ENCODE results near the gene P4HTM. TPM values are rescaled to one million over a fixed set of nuclear protein-coding genes. Genes with fewer than 3 reads are reported as not detected.
A peak's percentile ranks its signal among the peaks of the same experiment; 100 is the strongest.

P4HTM gene
- total RNA-seq, 2 donors from 2014 or later = 57.6 to 75.1 TPM

DNA sequence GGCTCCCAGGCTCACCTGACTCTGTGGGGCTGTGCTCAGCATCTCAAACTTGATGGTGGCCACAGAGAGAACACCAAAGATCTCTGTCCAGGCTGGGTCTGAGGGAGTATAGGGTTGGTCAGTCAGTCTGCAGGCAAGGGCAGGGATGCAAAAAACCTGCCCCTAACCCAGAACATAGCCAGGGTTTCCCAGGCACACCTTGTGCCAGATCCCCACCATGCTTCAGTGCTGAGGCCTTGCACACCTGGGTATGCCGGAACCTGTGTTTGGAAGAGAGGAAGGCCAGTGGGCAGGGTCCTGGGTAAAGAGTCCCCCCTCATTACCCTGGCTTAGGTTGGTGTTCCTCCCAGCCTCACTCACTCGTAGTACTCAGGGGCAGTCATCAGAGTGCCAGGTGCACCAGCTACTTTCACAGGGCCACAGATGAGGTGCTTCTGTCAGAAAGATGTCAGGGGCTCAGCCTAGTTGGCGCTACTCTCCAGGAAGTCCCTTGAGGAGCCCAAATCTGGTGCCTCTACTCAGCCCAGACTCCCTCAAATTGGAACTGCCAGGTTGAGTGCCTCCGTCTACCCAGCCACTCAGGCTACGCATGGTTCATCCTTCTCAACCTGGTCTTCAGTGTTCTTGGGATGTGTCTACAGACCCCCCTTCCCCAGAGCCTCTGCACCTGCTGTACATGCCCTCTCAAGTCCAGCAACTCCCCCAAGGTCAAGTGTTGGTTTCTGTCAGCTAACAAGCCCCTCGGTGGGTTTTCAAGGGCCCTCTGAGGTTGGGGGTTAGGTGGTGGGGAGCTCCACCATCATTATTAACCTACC, 26.6 kb downstream of the P4HTM start:
- Histone ChIP-seq H3K36me3 (peaks cover 29% of the 10 kb centered on the region), H3K27me3 (replicated peaks; ENCODE audit: insufficient read depth) (no peaks in the 10 kb centered on the region), H3K9me3 (no peaks in the 10 kb centered on the region), H3K4me3 (no peak overlapping the region), H3K4me1 (ENCODE audit: control insufficient read depth in 1 of 2, low read depth in 2 of 2) (peaks cover 25 to 31% of the 10 kb centered on the region in 2 donors), H3K27ac (no peak overlapping the region)
- no peak for ATAC-seq (ENCODE audit: insufficient number of reproducible peaks, low FRiP score, low read depth)
- TF ChIP-seq, protein P1, sequence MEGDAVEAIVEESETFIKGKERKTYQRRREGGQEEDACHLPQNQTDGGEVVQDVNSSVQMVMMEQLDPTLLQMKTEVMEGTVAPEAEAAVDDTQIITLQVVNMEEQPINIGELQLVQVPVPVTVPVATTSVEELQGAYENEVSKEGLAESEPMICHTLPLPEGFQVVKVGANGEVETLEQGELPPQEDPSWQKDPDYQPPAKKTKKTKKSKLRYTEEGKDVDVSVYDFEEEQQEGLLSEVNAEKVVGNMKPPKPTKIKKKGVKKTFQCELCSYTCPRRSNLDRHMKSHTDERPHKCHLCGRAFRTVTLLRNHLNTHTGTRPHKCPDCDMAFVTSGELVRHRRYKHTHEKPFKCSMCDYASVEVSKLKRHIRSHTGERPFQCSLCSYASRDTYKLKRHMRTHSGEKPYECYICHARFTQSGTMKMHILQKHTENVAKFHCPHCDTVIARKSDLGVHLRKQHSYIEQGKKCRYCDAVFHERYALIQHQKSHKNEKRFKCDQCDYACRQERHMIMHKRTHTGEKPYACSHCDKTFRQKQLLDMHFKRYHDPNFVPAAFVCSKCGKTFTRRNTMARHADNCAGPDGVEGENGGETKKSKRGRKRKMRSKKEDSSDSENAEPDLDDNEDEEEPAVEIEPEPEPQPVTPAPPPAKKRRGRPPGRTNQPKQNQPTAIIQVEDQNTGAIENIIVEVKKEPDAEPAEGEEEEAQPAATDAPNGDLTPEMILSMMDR (IDR thresholded peaks at IDR 0.05) = no peak
- no peak for DNase-seq (ENCODE audit: low spot score)

DNA sequence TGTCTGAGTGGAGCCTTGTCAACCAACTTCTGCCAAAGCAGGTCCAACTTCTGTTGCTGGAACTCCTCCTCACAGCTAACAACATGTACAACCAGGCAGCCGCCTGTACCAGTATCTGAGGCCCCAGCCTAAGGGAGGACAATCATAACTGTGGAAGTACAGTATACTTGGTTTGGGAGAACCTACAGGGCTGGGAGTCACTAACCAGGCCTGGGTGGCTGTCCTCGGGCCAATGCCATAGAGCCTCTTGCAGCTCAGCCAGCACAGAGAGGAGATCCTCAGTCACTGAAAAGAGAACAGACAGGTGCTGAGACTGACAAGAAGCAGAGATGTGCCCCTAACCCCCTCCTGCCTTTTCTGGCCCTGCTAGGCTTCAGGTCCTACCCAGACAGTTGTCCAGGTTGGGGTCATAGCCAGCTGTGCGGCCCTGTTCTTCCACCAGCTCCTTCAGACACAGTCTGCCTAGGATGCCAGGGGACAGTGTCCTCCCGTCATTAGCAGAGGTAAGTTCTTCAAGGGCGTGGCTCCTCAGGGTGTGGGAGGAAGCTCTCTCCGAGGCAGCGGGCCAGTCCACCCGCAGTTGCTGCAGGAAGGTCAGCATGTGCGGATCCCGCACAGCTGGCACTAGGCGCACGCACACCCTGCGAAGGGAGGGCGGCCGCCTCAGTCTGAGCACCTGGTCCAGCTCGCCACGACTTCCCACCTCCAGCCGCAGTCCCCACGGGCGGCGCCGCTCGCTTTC, 27.4 kb downstream of the P4HTM start:
- H3K4me1 ChIP-seq (ENCODE audit: control insufficient read depth in 1 of 2, low read depth in 2 of 2) = peaks cover 25 to 31% of the 10 kb centered on the region in 2 donors
- TF ChIP-seq, protein P1 (IDR thresholded peaks at IDR 0.05) = no peak
- H3K27ac ChIP-seq = peak overlapping the region; percentile 73 to 76

DNA sequence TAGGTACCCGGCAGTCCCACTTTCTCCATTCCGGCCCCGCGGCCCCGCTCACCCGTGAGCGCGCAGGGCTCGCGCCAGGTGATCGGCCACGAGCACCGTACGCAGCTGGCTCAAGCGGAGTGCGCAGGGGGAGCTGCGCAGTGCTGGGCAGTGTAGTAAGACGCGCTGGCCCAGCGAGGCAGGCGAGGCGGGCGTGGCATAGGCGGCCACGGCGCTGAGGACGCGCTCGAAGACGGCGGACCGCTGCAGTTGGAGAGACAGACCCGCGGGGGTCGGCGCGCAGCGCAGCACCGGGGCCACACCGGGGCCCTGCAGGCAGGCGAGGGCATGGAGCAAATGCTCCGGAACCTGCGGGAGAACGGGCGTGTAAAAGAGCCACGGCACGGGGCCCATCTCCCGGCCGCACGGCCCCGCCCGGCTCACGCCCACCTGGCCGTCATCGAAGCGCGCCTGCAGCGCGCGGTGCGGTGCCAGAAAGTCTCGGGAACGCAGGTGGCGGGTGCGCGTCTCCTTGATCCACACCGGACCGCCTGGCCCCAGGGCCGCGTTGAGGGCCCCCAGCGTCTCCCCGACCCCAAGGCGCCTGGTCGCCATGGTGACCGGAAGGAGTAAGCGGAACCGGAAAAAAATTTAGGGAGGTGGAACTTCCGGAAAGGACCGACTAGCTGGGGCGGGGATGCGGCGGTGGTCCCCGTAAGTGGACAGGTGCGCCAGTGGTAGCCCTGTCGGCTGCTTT, 28.1 kb downstream of the P4HTM start, which contains the start of gene DALRD3:
TSS of gene DALRD3 (minus strand) at position 610 of the 736 bp plus-strand sequence. CDS start at position 594, 16 bp downstream.
- H3K4me3 ChIP-seq = peak within 1 kb of the TSS; percentile 85
- peak within 1 kb of the TSS; percentile 73 to 76 for H3K27ac ChIP-seq
- no peak for ATAC-seq (ENCODE audit: insufficient number of reproducible peaks, low FRiP score, low read depth)
- H3K9me3 ChIP-seq = no peaks in the 10 kb centered on the region
- peaks cover 20% of the 10 kb centered on the region for H3K36me3 ChIP-seq
- DNase-seq (ENCODE audit: low spot score) = no peak
- H3K4me1 ChIP-seq (ENCODE audit: control insufficient read depth in 1 of 2, low read depth in 2 of 2) = peaks cover 32 to 38% of the 10 kb centered on the region in 2 donors
- H3K27me3 ChIP-seq (replicated peaks; ENCODE audit: insufficient read depth) = no peaks in the 10 kb centered on the region
- TF ChIP-seq, protein P1 (IDR thresholded peaks at IDR 0.05) = no peak

More for the DNA sequence above, 27.4 kb downstream of the P4HTM start:
- H3K36me3 ChIP-seq = peaks cover 24% of the 10 kb centered on the region
- no peak for DNase-seq (ENCODE audit: low spot score)
- no peaks in the 10 kb centered on the region for H3K9me3 ChIP-seq
- no peak for ATAC-seq (ENCODE audit: insufficient number of reproducible peaks, low FRiP score, low read depth)
- H3K27me3 ChIP-seq (replicated peaks; ENCODE audit: insufficient read depth) = no peaks in the 10 kb centered on the region
- H3K4me3 ChIP-seq = peak overlapping the region; percentile 85

DNA sequence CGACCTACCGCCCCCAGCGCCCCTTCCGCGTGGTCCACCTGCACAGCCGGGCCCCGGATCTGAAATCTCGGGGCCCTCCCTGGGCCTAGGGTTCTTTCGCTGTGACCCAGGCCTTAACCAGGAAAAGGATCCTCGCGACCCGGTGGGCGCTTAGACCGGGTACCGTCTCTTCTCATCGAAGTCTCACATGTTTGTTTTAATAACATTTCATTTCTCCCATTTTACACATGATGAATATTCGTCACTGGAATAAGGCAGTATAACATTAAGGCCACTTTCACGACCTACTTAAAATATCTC, 28.6 kb downstream of the P4HTM start:
- Histone ChIP-seq H3K36me3 (peaks cover 19% of the 10 kb centered on the region), H3K27me3 (replicated peaks; ENCODE audit: insufficient read depth) (no peaks in the 10 kb centered on the region), H3K4me3 (peak overlapping the region; percentile 85), H3K4me1 (ENCODE audit: control insufficient read depth in 1 of 2, low read depth in 2 of 2) (peaks cover 34 to 41% of the 10 kb centered on the region in 2 donors), H3K27ac (peak overlapping the region; percentile 73 to 76), H3K9me3 (no peaks in the 10 kb centered on the region)
- TF ChIP-seq, protein P1 (IDR thresholded peaks at IDR 0.05) = no peak
- ATAC-seq (ENCODE audit: insufficient number of reproducible peaks, low FRiP score, low read depth) (no peak), DNase-seq (ENCODE audit: low spot score) (no peak)
